Eye (tissue), 1 donor: ENCODE measurements around the gene PLXND1.

Source experiments
- DNase-seq: peaks from one replicate; pipeline ENCODE4 v3.0.0-alpha.2; 2015

PLXND1 gene

GRCh38 chr3:129626744-129627349, 20.4 kb upstream of the PLXND1 start:
- peak; percentile 80 for DNase-seq

- DNase-seq, result no peak
Observed at GRCh38 chr3:129625072-129625874, 18.8 kb upstream of the PLXND1 start.

- DNase-seq, result no peak
Observed at GRCh38 chr3:129624347-129625071, 18.0 kb upstream of the PLXND1 start.

GRCh38 chr3:129623447-129624118, 17.1 kb upstream of the PLXND1 start:
- DNase-seq, result no peak

GRCh38 chr3:129622933-129623332, 16.5 kb upstream of the PLXND1 start:
- no peak for DNase-seq

- no peak for DNase-seq
Observed at GRCh38 chr3:129622226-129622874, 15.9 kb upstream of the PLXND1 start.

- no peak for DNase-seq
Observed at GRCh38 chr3:129621626-129622225, 15.2 kb upstream of the PLXND1 start.

- no peak for DNase-seq
Observed at GRCh38 chr3:129620828-129621559, 14.5 kb upstream of the PLXND1 start.

GRCh38 chr3:129619726-129620162, 13.3 kb upstream of the PLXND1 start:
- no peak for DNase-seq

GRCh38 chr3:129618901-129619671, 12.6 kb upstream of the PLXND1 start:
- DNase-seq, result no peak

- DNase-seq, result no peak
Observed at GRCh38 chr3:129618186-129618820, 11.8 kb upstream of the PLXND1 start.

GRCh38 chr3:129617381-129618185, 11.1 kb upstream of the PLXND1 start:
- DNase-seq, result no peak

- DNase-seq, result no peak
Observed at GRCh38 chr3:129616713-129617112, 10.2 kb upstream of the PLXND1 start.

GRCh38 chr3:129616291-129616690, 9.8 kb upstream of the PLXND1 start:
- DNase-seq, result no peak

GRCh38 chr3:129615751-129616281, 9.3 kb upstream of the PLXND1 start:
- DNase-seq, result no peak

- DNase-seq, result no peak
Observed at GRCh38 chr3:129614927-129615363, 8.5 kb upstream of the PLXND1 start.

GRCh38 chr3:129614435-129614834, 8.0 kb upstream of the PLXND1 start:
- no peak for DNase-seq

- DNase-seq, result no peak
Observed at GRCh38 chr3:129613367-129613740, 6.9 kb upstream of the PLXND1 start.
